VCaP (cell line): ENCODE data around the gene SEMG1.

Experiments
- H3K27ac ChIP-seq: fragments of 450-650 bp; 2 replicates; pipeline ENCODE4 v1.5.1; 2017
- CTCF ChIP-seq: fragments of 450-650 bp; conservative IDR thresholded peaks from 2 replicates; pipeline ENCODE4 v1.5.1; 2017; ENCODE audit warnings: mild to moderate bottlenecking, moderate library complexity

Gene SEMG1

GRCh38 chr20:45257711-45258110 lies 50.9 kb downstream of the SEMG1 start:
- H3K27ac ChIP-seq: no peak overlapping the region
- no peak for TF ChIP-seq CTCF

- no peak for TF ChIP-seq CTCF
- H3K27ac ChIP-seq: no peak overlapping the region
Observed at GRCh38 chr20:45258259-45258658, 51.4 kb downstream of the SEMG1 start.

GRCh38 chr20:45258664-45259063 lies 51.8 kb downstream of the SEMG1 start:
- no peak for TF ChIP-seq CTCF

More at GRCh38 chr20:45258664-45259063, 51.8 kb downstream of the SEMG1 start:
- H3K27ac ChIP-seq: no peak overlapping the region
